HCT116 (cell line): Measurements from ENCODE around the gene TMEM229A.

Experiments used
- ELF1 ChIP-seq: IDR thresholded peaks from 2 replicates; pipeline ENCODE4 v1.6.1; 2012; ENCODE audit warnings: low read depth, borderline replicate concordance
- SIN3A ChIP-seq: IDR thresholded peaks from 2 replicates; pipeline ENCODE4 v1.6.1; 2012; ENCODE audit warnings: low read depth

DNA sequence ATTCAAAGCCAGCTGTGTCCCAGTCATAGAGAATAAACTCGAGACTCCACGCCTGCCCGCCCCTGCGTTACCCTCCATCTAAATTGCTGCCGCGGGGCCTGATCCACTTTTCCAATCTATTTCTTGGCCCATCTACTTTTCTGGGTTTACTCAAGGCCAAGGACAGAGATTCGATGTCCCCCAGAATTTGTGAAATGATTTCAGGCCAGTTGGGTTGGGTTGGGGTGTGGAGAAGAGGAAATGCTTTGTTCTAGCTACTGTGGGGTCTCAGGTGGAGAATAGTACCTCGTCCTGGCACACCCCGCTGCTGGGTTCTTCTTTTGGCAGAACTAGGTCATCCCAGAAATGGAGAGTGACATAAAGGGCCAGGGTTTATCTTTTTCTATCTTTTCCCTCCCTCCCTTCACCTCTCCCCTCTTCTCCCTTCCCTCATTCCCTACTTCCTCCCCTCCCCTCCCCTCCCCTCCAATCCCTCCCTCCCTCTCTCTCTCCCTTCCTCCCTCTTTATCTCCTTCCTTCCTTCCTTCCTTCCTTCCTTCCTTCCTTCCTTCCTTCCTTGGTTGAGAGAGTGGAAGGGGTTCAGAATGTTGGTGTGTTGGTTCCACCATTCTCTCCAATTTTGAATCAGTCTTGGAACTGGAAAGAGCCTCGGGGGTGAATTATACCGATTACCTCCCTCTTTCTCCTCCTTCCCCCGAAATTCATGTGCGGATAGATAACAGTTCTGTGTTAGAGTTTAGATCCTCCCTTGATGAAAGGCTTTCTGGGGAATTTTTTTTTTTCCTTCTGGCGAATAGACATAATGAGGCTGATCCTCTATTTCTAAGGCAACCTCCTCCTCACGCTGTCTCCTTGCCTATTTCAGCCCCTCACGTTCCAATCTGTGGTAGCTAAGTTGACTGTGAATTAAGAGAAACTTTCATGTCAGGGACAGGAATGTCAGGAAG is 1.2 kb upstream of the TMEM229A start:
- TF ChIP-seq SIN3A, result no peak
- TF ChIP-seq ELF1, result no peak
